ENCODE measurements around the gene CALM3. TPM values are rescaled to one million over a fixed set of nuclear protein-coding genes. Genes with fewer than 3 reads are reported as not detected.
"Not testable (repeated sequence)": the region's sequence is repeated elsewhere in the genome, so short reads cannot be mapped to it uniquely, and the experiment has no call there.

Gene CALM3
- 100 to 1,000 TPM; 112 to 189 (median 132) TPM for total RNA-seq

DNA sequence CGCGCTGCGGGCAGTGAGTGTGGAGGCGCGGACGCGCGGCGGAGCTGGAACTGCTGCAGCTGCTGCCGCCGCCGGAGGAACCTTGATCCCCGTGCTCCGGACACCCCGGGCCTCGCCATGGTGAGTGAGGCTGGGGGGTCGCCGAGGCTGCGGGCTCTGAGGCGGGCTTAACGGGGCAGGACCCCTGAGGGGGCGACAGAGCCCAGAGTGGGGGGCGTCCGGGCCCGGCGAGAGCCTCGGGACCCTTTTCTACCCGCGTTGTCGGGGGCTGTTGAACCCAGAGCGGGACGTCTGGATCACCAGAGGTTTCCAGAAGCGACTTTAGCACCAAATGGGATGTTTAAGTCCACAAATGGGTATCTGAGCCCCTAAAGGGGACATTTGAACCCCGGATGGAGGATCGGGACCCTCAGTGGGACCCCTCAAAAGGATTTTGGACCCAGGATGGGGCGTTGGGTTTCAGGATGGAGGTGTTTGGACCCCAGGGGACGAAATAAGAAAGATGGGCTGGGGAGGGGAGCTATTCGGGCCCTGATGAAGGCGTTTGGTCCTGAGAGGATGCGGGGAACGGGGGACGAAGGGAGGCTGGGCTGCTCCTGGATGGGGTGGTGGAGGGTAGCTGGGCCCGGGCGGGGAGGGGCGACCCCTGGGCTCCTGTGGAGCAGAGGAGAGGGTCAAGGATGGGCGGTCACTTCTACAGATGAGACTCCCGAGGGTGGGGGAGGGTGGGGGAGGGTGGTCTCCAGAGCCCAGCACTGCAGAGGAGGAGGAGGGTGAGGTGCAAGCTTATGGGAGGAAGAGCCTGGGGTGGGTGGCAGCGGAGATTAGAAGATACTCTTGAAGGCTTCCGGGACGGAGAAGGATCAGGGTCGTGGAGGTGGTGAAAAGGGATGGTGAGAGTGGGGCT lies at the start of gene CALM3:
CALM3 (plus strand) TSS at position 13 of the 907 bp plus-strand sequence; CDS start at position 118, 105 bp downstream.
- TF ChIP-seq, protein P1, sequence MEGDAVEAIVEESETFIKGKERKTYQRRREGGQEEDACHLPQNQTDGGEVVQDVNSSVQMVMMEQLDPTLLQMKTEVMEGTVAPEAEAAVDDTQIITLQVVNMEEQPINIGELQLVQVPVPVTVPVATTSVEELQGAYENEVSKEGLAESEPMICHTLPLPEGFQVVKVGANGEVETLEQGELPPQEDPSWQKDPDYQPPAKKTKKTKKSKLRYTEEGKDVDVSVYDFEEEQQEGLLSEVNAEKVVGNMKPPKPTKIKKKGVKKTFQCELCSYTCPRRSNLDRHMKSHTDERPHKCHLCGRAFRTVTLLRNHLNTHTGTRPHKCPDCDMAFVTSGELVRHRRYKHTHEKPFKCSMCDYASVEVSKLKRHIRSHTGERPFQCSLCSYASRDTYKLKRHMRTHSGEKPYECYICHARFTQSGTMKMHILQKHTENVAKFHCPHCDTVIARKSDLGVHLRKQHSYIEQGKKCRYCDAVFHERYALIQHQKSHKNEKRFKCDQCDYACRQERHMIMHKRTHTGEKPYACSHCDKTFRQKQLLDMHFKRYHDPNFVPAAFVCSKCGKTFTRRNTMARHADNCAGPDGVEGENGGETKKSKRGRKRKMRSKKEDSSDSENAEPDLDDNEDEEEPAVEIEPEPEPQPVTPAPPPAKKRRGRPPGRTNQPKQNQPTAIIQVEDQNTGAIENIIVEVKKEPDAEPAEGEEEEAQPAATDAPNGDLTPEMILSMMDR (IDR thresholded peaks at IDR 0.05): no peak
- no peak for DNase-seq (ENCODE audit: low spot score)
- no peak for ATAC-seq (ENCODE audit: low FRiP score)

- TF ChIP-seq, protein P1 (IDR thresholded peaks at IDR 0.05): no peak
- ATAC-seq (ENCODE audit: low FRiP score) (no peak), DNase-seq (ENCODE audit: low spot score) (no peak)
Measured at GRCh38 chr19:46552891-46553290, 48.2 kb upstream of the CALM3 start.

GRCh38 chr19:46554161-46554560 lies 47.0 kb upstream of the CALM3 start:
- ATAC-seq (ENCODE audit: low FRiP score): no peak
- DNase-seq (ENCODE audit: low spot score): no peak
- TF ChIP-seq, protein P1 (IDR thresholded peaks at IDR 0.05): no peak

DNA sequence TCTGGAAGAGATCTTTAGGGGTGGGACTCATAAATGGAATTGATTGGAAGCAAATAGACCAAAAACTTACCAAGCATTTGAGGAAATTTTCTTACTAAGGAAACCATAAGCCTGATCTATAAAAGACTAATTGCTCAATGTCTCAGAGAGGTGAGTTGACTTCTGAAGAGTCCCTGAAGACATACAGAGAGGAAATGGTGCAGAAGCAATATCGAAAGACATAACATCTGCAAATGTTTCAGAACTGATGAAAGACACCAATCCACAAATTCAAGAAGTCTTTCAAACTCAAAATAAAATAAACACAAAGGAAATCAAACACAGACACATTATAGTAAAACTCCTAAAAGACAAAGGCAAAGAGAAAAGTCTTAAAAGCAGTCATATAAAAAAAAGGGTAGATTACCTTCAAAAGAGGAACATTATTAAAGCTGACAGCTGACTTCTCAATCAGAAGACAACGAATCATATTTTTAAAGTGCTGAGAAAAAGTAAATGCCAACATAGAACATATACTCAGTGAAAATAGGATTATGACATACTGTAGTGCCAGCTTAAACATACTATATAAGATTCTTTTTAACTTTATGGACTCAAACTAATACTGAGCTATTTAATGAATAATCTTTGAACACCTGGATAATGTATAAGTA lies 45.4 kb upstream of the CALM3 start:
- no peak for ATAC-seq (ENCODE audit: low FRiP score)
- DNase-seq (ENCODE audit: low spot score): no peak
- TF ChIP-seq, protein P1 (IDR thresholded peaks at IDR 0.05): no peak

- not testable (repeated sequence) for DNase-seq (ENCODE audit: low spot score); ATAC-seq (ENCODE audit: low FRiP score)
Measured at GRCh38 chr19:46556471-46556870, 44.7 kb upstream of the CALM3 start.

- no peak for ATAC-seq (ENCODE audit: low FRiP score)
- TF ChIP-seq, protein P1 (IDR thresholded peaks at IDR 0.05): no peak
- DNase-seq (ENCODE audit: low spot score): no peak
Measured at GRCh38 chr19:46559203-46559602, 41.9 kb upstream of the CALM3 start.

- DNase-seq (ENCODE audit: low spot score); ATAC-seq (ENCODE audit: low FRiP score): not testable (repeated sequence)
Measured at GRCh38 chr19:46559675-46560074, 41.5 kb upstream of the CALM3 start.

- TF ChIP-seq, protein P1 (IDR thresholded peaks at IDR 0.05): no peak
- no peak for ATAC-seq (ENCODE audit: low FRiP score)
- DNase-seq (ENCODE audit: low spot score): no peak
Measured at GRCh38 chr19:46564701-46565100, 36.4 kb upstream of the CALM3 start.
